Renal cortical epithelial cell (primary cell): Measurements from ENCODE around the gene ARHGAP32. TPM values are rescaled to one million over a fixed set of nuclear protein-coding genes. Genes with fewer than 3 reads are reported as not detected.
A peak's percentile ranks its signal among the peaks of the same experiment; 100 is the strongest.
"Not testable (repeated sequence)": the region's sequence is repeated elsewhere in the genome, so short reads cannot be mapped to it uniquely, and the experiment has no call there.

Experiments used
- DNase-seq: peaks from one replicate; pipeline ENCODE4 v3.0.0-alpha.2; 2011; ENCODE audit warnings: low read depth
- total RNA-seq: library from RNA; depleted of rRNA; stranded (reverse); fragments of >200 nt; gene quantifications from 2 replicates; pipeline ENCODE4 v1.2.3, GENCODE V29; 2014

The ARHGAP32 gene
- total RNA-seq, 1 donor from 2014 or later = 18.9 TPM

GRCh38 chr11:129034001-129034400, 158.1 kb downstream of the ARHGAP32 start:
- no peak for DNase-seq

- peak; percentile 67 for DNase-seq
Observed at GRCh38 chr11:129023968-129024676, 168.0 kb downstream of the ARHGAP32 start.

- no peak for DNase-seq
Observed at GRCh38 chr11:129021295-129021694, 170.8 kb downstream of the ARHGAP32 start.

- no peak for DNase-seq
Observed at GRCh38 chr11:129018991-129019390, 173.1 kb downstream of the ARHGAP32 start.

DNA sequence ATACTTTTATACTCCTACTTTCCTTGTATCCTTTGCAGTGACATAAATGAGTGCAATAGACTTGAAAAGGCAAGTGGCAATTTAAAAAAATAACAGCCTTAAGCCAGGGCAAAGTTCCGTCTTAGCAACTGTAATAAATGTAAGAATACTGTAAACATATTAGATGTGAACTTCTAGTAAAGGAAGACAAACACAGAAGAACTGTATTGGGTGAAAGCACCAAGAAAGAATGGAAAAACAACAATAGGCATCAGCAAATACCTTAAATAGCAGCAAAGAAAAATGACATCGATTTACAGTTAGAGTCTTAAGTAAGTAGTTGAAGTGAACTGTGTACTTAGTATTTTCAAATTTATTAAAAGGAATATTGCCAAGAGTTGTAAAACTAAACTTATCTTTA, 174.0 kb downstream of the ARHGAP32 start:
- no peak for DNase-seq

- no peak for DNase-seq
Observed at GRCh38 chr11:129013737-129014475, 178.2 kb downstream of the ARHGAP32 start.

- no peak for DNase-seq
Observed at GRCh38 chr11:129012880-129013279, 179.2 kb downstream of the ARHGAP32 start.

- no peak for DNase-seq
Observed at GRCh38 chr11:129006161-129006560, 186.0 kb downstream of the ARHGAP32 start.

GRCh38 chr11:128999165-128999564, 193.0 kb downstream of the ARHGAP32 start:
- DNase-seq = not testable (repeated sequence)

GRCh38 chr11:128988242-128988970, 203.7 kb downstream of the ARHGAP32 start:
- DNase-seq = no peak

- no peak for DNase-seq
Observed at GRCh38 chr11:128985880-128986279, 206.2 kb downstream of the ARHGAP32 start.

DNA sequence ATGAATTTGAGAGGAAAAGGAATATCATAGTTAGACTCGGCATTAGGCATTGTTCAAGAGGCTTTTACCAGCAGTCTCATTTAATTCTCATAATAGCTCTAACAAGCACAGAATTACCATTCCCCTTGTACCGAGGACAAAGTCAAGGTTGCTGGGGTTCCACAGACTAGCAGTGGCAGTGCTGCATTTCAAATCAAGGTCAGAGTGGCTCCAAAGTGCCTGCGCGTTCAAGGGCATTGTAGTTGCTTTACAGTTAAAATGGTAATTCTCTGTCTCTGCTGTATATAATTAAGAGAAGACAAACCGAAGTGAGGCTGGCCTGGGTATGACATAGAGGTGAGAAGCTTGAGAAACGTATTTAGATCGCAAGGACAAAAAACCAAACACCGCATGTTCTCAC, 209.1 kb downstream of the ARHGAP32 start:
- DNase-seq = no peak

DNA sequence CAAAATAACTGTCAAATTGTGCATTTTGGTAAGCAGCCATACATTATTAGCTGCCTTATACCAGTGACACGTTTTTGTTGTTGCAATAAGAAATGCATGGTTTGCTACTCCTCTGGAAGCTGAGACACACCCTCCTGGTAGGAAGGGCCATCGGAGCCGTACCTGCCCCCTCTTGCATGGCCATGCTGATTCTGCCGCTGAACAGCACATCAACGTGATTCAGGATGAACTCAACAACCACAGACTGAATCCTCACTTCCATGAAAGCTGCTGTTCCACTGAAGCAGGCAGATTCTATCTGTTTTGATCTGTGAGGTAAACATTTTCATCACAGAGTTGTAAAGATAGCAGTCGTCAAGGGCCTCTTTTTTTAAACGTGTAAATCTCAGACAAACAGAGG, 210.9 kb downstream of the ARHGAP32 start:
- no peak for DNase-seq

DNA sequence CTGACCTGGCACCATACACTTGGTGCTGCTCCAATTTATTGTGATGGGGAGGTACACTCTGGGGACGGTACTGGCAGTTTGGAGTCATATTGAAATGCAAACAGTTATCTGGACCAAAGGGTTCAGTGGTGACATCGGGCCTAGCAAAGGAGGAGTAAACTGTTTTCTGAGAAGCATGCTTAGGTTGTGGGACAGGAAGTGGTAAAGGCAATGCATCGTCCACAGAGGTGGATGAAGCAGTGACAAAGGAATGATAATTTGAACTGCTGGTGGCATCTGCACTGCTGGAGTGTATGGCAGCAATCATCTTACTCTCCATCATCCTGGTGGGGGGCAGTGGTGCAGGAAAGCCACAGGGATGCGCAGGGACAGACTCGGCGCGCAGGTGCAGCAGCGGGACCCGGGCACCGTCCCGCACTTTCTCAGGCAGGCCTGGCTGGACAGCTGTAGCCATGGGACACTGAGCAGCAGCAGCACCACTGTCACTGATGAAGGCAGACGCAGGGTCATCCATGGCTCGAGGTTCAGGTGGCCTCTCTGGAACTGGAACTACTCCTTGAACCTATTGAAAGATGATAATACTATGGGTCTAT, 221.4 kb downstream of the ARHGAP32 start:
- no peak for DNase-seq

GRCh38 chr11:128968916-128969315, 223.2 kb downstream of the ARHGAP32 start:
- DNase-seq = no peak

- DNase-seq = no peak
Observed at GRCh38 chr11:128967578-128967977, 224.5 kb downstream of the ARHGAP32 start.

GRCh38 chr11:128965485-128965884, 226.6 kb downstream of the ARHGAP32 start:
- DNase-seq = no peak

DNA sequence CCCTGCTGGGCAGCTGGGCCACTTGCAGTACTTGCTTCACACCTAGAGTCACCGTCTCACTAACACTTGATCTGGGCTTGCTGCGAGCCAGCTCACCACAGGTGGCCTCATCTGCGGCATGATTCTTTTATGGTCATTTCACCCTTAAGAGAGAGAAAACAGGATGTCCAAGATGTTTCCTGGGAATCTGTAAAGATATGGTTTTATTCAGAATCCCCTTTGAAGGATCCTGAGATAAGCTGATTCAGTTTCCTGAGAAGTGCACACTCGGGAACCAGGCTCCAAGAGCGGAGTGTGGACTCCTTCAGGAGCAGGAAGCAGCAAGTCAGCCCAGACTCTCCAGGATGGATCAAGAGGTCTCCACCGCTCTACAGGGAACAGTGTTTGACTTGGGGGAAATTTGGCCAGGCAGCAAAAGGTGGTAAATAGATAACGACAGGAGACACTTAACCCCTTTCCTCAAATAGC, 227.6 kb downstream of the ARHGAP32 start:
- no peak for DNase-seq

DNA sequence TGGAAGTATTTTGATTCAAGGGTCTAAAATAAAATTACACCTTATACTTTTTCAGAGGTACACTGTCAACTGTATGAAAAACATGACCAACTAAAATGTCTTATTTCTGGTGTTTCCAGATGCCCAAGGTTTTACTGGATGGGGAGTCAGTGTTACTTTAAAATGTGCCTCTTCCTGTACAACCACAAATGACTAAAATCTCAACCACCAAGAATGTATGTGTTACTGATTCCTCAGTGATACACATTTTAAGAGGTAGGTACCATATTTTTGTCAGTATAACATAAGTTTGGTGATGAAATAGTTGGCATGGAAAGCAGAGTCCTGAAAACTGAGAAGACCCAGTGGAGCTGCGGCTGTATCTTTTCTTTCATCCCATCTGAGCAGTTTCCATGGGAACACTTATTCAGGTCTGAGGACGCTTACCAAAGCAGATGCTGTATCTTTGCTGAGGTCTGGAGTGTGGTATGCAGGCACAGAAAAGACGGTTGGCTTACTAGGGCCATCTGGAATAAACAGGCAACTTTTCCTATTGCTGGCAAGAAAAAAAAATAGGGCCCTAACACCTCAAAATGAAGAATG, 228.3 kb downstream of the ARHGAP32 start:
- no peak for DNase-seq

- no peak for DNase-seq
Observed at GRCh38 chr11:128962896-128963295, 229.2 kb downstream of the ARHGAP32 start.

- DNase-seq = peak; percentile 15
Observed at GRCh38 chr11:128961645-128962044, 230.5 kb downstream of the ARHGAP32 start.

DNA sequence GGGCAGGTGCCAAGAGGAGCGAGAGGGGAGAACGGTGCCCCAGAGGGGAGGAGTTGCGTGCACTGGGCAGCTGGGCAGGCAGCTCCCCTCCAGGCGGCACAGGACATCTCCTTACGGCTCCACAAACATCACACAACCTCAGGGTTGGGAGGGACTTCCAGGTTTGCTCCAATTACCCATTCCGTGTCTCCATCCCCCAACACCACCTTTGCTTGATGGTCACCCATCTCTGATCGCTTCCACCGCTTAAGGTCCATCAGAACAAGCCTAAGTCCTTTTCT, 235.0 kb downstream of the ARHGAP32 start:
- no peak for DNase-seq
